Nephron (organoid): ENCODE measurements around the gene SULF2.

Experiments used
- H3K27ac Mint-ChIP-seq, 3 experiments: 2 replicates each; pipeline ENCODE4 v1.8.0; 2020; ENCODE audit warnings: mixed read lengths in 3 of 3, mild to moderate bottlenecking in 2 of 3, moderate library complexity in 1 of 3
- H3K27me3 Mint-ChIP-seq: 2 replicates; pipeline ENCODE4 v1.8.0; 2021; ENCODE audit warnings: low read depth, mild to moderate bottlenecking, moderate library complexity, mixed read lengths
- H3K36me3 Mint-ChIP-seq: 2 replicates; pipeline ENCODE4 v1.8.0; 2020; ENCODE audit warnings: low read depth, mixed read lengths
- H3K4me1 Mint-ChIP-seq: 2 replicates; pipeline ENCODE4 v1.8.0; 2020; ENCODE audit warnings: mixed read lengths
- H3K4me3 Mint-ChIP-seq, 3 experiments: 2 replicates each; pipeline ENCODE4 v1.8.0; 2020; ENCODE audit warnings: mild to moderate bottlenecking in 3 of 3, mixed read lengths in 3 of 3, moderate library complexity in 2 of 3
- H3K9me3 Mint-ChIP-seq: 2 replicates; pipeline ENCODE4 v1.8.0; 2020; ENCODE audit warnings: mixed read lengths
- CTCF ChIP-seq, 3 experiments: fragments of 200-600 bp; sonication (generic); IDR thresholded peaks; one replicate each; pipeline ENCODE4 v1.5.0; 2021; ENCODE audit warnings: antibody characterized with exemption in 3 of 3; ENCODE audit not compliant: unreplicated experiment in 3 of 3

The SULF2 gene

GRCh38 chr20:47717421-47717820 lies 67.9 kb downstream of the SULF2 start:
- TF ChIP-seq CTCF (IDR thresholded peaks at IDR 0.05; ENCODE audit: unreplicated experiment in 3 of 3): no peak
- H3K4me3 Mint-ChIP-seq: no peak overlapping the region
- peaks cover 13% of the 10 kb centered on the region for H3K36me3 Mint-ChIP-seq
- H3K4me1 Mint-ChIP-seq: peaks cover 62% of the 10 kb centered on the region
- H3K9me3 Mint-ChIP-seq: no peaks in the 10 kb centered on the region
- H3K27ac Mint-ChIP-seq: peak overlapping the region in 2 of 3 experiments; percentile 23 to 61
- no peaks in the 10 kb centered on the region for H3K27me3 Mint-ChIP-seq

- H3K4me3 Mint-ChIP-seq: peak overlapping the region in 2 of 3 experiments; percentile 33 to 65
- no peaks in the 10 kb centered on the region for H3K27me3 Mint-ChIP-seq
- no peak for TF ChIP-seq CTCF (IDR thresholded peaks at IDR 0.05; ENCODE audit: unreplicated experiment in 3 of 3)
- peaks cover 62% of the 10 kb centered on the region for H3K4me1 Mint-ChIP-seq
- H3K36me3 Mint-ChIP-seq: peaks cover 11% of the 10 kb centered on the region
- no peaks in the 10 kb centered on the region for H3K9me3 Mint-ChIP-seq
- peak overlapping the region; percentile 80 to 96 (median 96) for H3K27ac Mint-ChIP-seq
Observed at GRCh38 chr20:47713878-47714450, 71.3 kb downstream of the SULF2 start.

GRCh38 chr20:47713163-47713562 lies 72.1 kb downstream of the SULF2 start:
- no peak overlapping the region for H3K4me3 Mint-ChIP-seq
- no peaks in the 10 kb centered on the region for H3K9me3 Mint-ChIP-seq
- peaks cover 11% of the 10 kb centered on the region for H3K36me3 Mint-ChIP-seq
- no peaks in the 10 kb centered on the region for H3K27me3 Mint-ChIP-seq
- TF ChIP-seq CTCF (IDR thresholded peaks at IDR 0.05; ENCODE audit: unreplicated experiment in 3 of 3): no peak
- peak overlapping the region; percentile 80 to 96 (median 96) for H3K27ac Mint-ChIP-seq
- H3K4me1 Mint-ChIP-seq: peaks cover 65% of the 10 kb centered on the region

- Mint-ChIP-seq H3K36me3 (peaks cover 11% of the 10 kb centered on the region), H3K4me3 (no peak overlapping the region), H3K27me3 (peaks cover 1% of the 10 kb centered on the region), H3K27ac (peak overlapping the region; percentile 64 to 96 (median 92)), H3K4me1 (peaks cover 78% of the 10 kb centered on the region), H3K9me3 (no peaks in the 10 kb centered on the region)
- TF ChIP-seq CTCF (IDR thresholded peaks at IDR 0.05; ENCODE audit: unreplicated experiment in 3 of 3): no peak
Observed at GRCh38 chr20:47711046-47711752, 74.1 kb downstream of the SULF2 start.

GRCh38 chr20:47710665-47711045 lies 74.6 kb downstream of the SULF2 start:
- peaks cover 14% of the 10 kb centered on the region for H3K36me3 Mint-ChIP-seq
- TF ChIP-seq CTCF (IDR thresholded peaks at IDR 0.05; ENCODE audit: unreplicated experiment in 3 of 3): no peak
- no peaks in the 10 kb centered on the region for H3K9me3 Mint-ChIP-seq
- peaks cover 77% of the 10 kb centered on the region for H3K4me1 Mint-ChIP-seq
- no peak overlapping the region for H3K4me3 Mint-ChIP-seq
- H3K27ac Mint-ChIP-seq: peak overlapping the region; percentile 64 to 96 (median 92)
- H3K27me3 Mint-ChIP-seq: peaks cover 4% of the 10 kb centered on the region
